GM18502 (cell line): ENCODE measurements around the gene CNNM1.

Experiments used
- ATAC-seq: cut with Tn5 transposase; IDR thresholded peaks from one replicate; pipeline ENCODE4 v1.9.1; 2021; ENCODE audit warnings: mild to moderate bottlenecking; ENCODE audit not compliant: unreplicated experiment, poor library complexity

CNNM1 gene

GRCh38 chr10:99435986-99436638, 107.0 kb downstream of the CNNM1 start:
- ATAC-seq: no peak

DNA sequence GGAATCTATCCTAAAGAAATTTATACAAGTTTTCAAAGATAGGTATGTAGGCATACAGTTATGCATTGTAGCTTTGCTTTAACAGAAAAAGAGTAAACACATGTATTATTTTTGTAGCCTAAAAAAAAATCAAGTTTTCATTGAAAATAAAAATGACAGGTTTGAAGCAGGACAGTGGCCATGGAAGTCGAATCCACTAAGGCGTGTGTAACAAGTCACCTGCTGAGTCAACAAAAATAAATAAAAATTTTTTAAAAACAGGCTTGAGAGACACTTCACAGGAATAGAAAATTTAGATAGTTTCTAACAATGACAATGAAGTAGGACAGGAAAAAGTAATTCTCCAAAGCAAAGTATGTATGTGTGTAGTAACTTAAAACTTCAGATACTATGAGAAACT, 109.7 kb downstream of the CNNM1 start:
- no peak for ATAC-seq

DNA sequence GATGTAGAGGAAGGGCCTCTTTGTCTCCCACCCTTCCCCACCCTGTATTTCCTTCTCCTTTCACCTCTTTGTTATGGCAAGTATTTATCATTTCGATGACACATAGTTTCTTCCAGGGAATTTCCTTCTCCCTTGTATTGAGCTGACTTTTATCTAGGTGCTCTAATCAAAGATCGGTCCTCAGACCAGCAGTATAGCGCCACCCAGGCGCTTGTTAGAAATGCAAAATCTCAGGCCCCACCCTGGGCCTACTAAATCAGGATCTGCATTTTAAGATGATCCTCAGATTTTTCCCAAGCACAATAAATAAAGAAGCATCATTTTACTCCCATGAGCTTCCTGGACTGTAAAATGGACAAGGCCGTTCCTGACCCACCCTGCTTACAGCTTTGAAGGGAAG, 113.2 kb downstream of the CNNM1 start:
- ATAC-seq: no peak

GRCh38 chr10:99443500-99443899, 114.3 kb downstream of the CNNM1 start:
- no peak for ATAC-seq
